Left ventricle myocardium inferior (tissue), 1 donor: ENCODE data around the gene CRADD. TPM values are rescaled to one million over a fixed set of nuclear protein-coding genes. Genes with fewer than 3 reads are reported as not detected.

ENCODE experiments used
- DNase-seq: peaks from one replicate; pipeline ENCODE4 v3.0.0-alpha.2; 2020
- H3K27ac ChIP-seq: fragments of 200-600 bp; replicated peaks from 2 replicates; pipeline ENCODE4 v1.8.0; 2021
- H3K27me3 ChIP-seq: fragments of 200-600 bp; 2 replicates; pipeline ENCODE4 v1.8.0; 2021; ENCODE audit warnings: low read depth
- H3K36me3 ChIP-seq: fragments of 200-600 bp; 2 replicates; pipeline ENCODE4 v1.8.0; 2021
- H3K4me1 ChIP-seq: fragments of 200-600 bp; 2 replicates; pipeline ENCODE4 v1.8.0; 2021
- H3K4me3 ChIP-seq: fragments of 200-600 bp; 2 replicates; pipeline ENCODE4 v1.8.0; 2021; ENCODE audit warnings: mild to moderate bottlenecking, moderate library complexity
- H3K9me3 ChIP-seq: fragments of 200-600 bp; replicated peaks from 2 replicates; pipeline ENCODE4 v1.8.0; 2021
- intact Hi-C: fragments of 100-400 bp; cut with micrococcal nuclease; formaldehyde crosslinking; loops from one replicate; pipeline ENCODE4 v1.11.0; 2022
- total RNA-seq: library from RNA; stranded (reverse); fragmentation: NEBNext Ultra II Directional; extraction: Animal tissue kit (Norgen Biotek cat#: 25700); gene quantifications from one replicate; pipeline ENCODE4 v1.2.1, GENCODE V29; 2021
- TF ChIP-seq, protein P1 (sequence below): fragments of 200-600 bp; IDR thresholded peaks from 2 replicates; pipeline ENCODE4 v1.8.0; 2021; ENCODE audit warnings: antibody characterized with exemption, mild to moderate bottlenecking, borderline replicate concordance
- donor health status: DM: no; HTN: yes; CAD: no; lungs with severe emphysema.

Gene CRADD
- total RNA-seq, 1 donor from 2014 or later: 46.4 TPM

- peak overlapping the region; percentile 90 for H3K27ac ChIP-seq
- peak; percentile 88 for DNase-seq
- no peaks in the 10 kb centered on the region for H3K36me3 ChIP-seq
- H3K27me3 ChIP-seq: no peaks in the 10 kb centered on the region
- H3K4me3 ChIP-seq: peak overlapping the region; percentile 46
- intact Hi-C loops: no loop called here
- TF ChIP-seq, protein P1, sequence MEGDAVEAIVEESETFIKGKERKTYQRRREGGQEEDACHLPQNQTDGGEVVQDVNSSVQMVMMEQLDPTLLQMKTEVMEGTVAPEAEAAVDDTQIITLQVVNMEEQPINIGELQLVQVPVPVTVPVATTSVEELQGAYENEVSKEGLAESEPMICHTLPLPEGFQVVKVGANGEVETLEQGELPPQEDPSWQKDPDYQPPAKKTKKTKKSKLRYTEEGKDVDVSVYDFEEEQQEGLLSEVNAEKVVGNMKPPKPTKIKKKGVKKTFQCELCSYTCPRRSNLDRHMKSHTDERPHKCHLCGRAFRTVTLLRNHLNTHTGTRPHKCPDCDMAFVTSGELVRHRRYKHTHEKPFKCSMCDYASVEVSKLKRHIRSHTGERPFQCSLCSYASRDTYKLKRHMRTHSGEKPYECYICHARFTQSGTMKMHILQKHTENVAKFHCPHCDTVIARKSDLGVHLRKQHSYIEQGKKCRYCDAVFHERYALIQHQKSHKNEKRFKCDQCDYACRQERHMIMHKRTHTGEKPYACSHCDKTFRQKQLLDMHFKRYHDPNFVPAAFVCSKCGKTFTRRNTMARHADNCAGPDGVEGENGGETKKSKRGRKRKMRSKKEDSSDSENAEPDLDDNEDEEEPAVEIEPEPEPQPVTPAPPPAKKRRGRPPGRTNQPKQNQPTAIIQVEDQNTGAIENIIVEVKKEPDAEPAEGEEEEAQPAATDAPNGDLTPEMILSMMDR: peak; percentile 5
- H3K4me1 ChIP-seq: peaks cover 46% of the 10 kb centered on the region
- H3K9me3 ChIP-seq: no peaks in the 10 kb centered on the region
Measured at GRCh38 chr12:93894391-93895088, 217.4 kb downstream of the CRADD start.

GRCh38 chr12:93895089-93895445 is 217.9 kb downstream of the CRADD start:
- no peak for DNase-seq
- no peaks in the 10 kb centered on the region for H3K27me3 ChIP-seq
- H3K4me3 ChIP-seq: peak overlapping the region; percentile 46
- H3K9me3 ChIP-seq: no peaks in the 10 kb centered on the region
- H3K36me3 ChIP-seq: no peaks in the 10 kb centered on the region
- peaks cover 46% of the 10 kb centered on the region for H3K4me1 ChIP-seq
- peak overlapping the region; percentile 90 for H3K27ac ChIP-seq
- TF ChIP-seq, protein P1: no peak
- intact Hi-C loops: no loop called here

- H3K9me3 ChIP-seq: no peaks in the 10 kb centered on the region
- H3K27ac ChIP-seq: no peak overlapping the region
- no peak overlapping the region for H3K4me3 ChIP-seq
- intact Hi-C loops: no loop called here
- H3K36me3 ChIP-seq: no peaks in the 10 kb centered on the region
- TF ChIP-seq, protein P1: peak; percentile 23
- no peaks in the 10 kb centered on the region for H3K27me3 ChIP-seq
- peaks cover 46% of the 10 kb centered on the region for H3K4me1 ChIP-seq
- DNase-seq: no peak
Measured at GRCh38 chr12:93896427-93896826, 219.3 kb downstream of the CRADD start.

DNA sequence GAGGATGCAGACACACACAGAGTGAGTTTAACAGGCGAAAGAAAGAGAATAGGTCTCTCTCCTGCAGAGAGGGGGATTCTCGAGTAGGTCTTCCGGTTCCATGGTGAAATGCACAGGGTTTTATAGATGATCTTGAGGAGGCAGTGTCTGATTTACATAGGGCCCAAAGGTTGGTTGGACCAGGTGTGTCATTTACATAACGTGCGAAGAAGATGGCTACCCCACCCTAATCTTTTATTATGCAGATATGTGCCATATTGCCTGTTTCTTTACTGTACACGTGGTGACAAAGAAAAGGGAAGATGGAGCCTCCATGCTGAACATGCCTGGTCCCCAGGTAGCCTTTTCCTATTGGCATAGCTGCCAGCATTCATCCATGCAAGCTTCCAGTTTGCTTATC is 219.8 kb downstream of the CRADD start:
- Histone ChIP-seq H3K4me1 (peaks cover 46% of the 10 kb centered on the region), H3K9me3 (peaks cover 1% of the 10 kb centered on the region), H3K27ac (no peak overlapping the region), H3K36me3 (no peaks in the 10 kb centered on the region), H3K4me3 (no peak overlapping the region), H3K27me3 (no peaks in the 10 kb centered on the region)
- TF ChIP-seq, protein P1: no peak
- DNase-seq: no peak
- intact Hi-C loops: no loop called here

GRCh38 chr12:93901739-93902138 is 224.6 kb downstream of the CRADD start:
- Histone ChIP-seq H3K27ac (no peak overlapping the region), H3K4me3 (no peak overlapping the region), H3K36me3 (no peaks in the 10 kb centered on the region), H3K27me3 (no peaks in the 10 kb centered on the region), H3K4me1 (peaks cover under 1% of the 10 kb centered on the region), H3K9me3 (peaks cover 13% of the 10 kb centered on the region)
- TF ChIP-seq, protein P1: no peak
- no peak for DNase-seq
- intact Hi-C loops: no loop called here
